Spleen (tissue), 11 donors: ENCODE results near the gene HSPA4L. TPM values are rescaled to one million over a fixed set of nuclear protein-coding genes. Genes with fewer than 3 reads are reported as not detected.

Experiments
- DNase-seq: peaks from one replicate; pipeline ENCODE4 v3.0.0-alpha.2; 2020
- H3K27ac ChIP-seq, 8 donors: fragments of 200-600 bp; sonication (generic) in 7 of 8; 1 replicate in 4 of 8; 2 replicates in 4 of 8; pipeline versions ENCODE4 v1.5.0 to v1.8.0; 2016 to 2021; ENCODE audit warnings: inconsistent platforms in 4 of 8, mild to moderate bottlenecking in 4 of 8, moderate library complexity in 1 of 8
- H3K27me3 ChIP-seq, 7 donors: fragments of 200-600 bp; sonication (generic) in 6 of 7; replicated peaks in 1 of 7; 1 replicate in 4 of 7; 2 replicates in 3 of 7; pipeline versions ENCODE4 v1.5.0 to v1.8.0; 2016 to 2021; ENCODE audit warnings: inconsistent platforms in 3 of 7, mild to moderate bottlenecking in 1 of 7
- H3K36me3 ChIP-seq, 6 donors: fragments of 200-600 bp; sonication (generic) in 5 of 6; 1 replicate in 4 of 6; 2 replicates in 2 of 6; pipeline versions ENCODE4 v1.5.0 to v1.8.0; 2016 to 2021; ENCODE audit warnings: inconsistent platforms in 2 of 6
- H3K4me1 ChIP-seq, 6 donors: fragments of 200-600 bp; sonication (generic) in 5 of 6; 1 replicate in 3 of 6; 2 replicates in 3 of 6; pipeline versions ENCODE4 v1.5.0 to v1.8.0; 2016 to 2021; ENCODE audit warnings: inconsistent platforms in 3 of 6
- H3K4me3 ChIP-seq, 8 donors: fragments of 200-600 bp; sonication (generic) in 7 of 8; 1 replicate in 4 of 8; 2 replicates in 4 of 8; pipeline versions ENCODE4 v1.5.0 to v1.8.0; 2016 to 2021; ENCODE audit warnings: inconsistent platforms in 4 of 8, mild to moderate bottlenecking in 4 of 8, moderate library complexity in 2 of 8
- H3K9me3 ChIP-seq, 8 donors: fragments of 200-600 bp; sonication (generic) in 7 of 8; 1 replicate in 4 of 8; 2 replicates in 4 of 8; pipeline versions ENCODE4 v1.5.0 to v1.8.0; 2016 to 2021; ENCODE audit warnings: inconsistent platforms in 4 of 8
- POLR2A ChIP-seq, 3 donors: fragments of 450-650 bp; IDR thresholded peaks; one replicate each; pipeline ENCODE4 v1.5.1; 2017; ENCODE audit warnings: antibody characterized with exemption in 3 of 3, mild to moderate bottlenecking in 1 of 3
- POLR2AphosphoS5 ChIP-seq, 3 donors: sonication (generic); formaldehyde crosslinking; IDR thresholded peaks; one replicate each; pipeline ENCODE4 v1.5.1; 2017; ENCODE audit warnings: antibody characterized with exemption in 3 of 3
- WGBS, 5 donors: extraction: QIAGEN DNeasy Blood & Tissue Kit in 3 of 5; methylation state at CpG; one replicate each; pipeline versions ENCODE4 v1.1.5 to v1.1.7; 2013 to 2018; 5-methylcytosine and 5-hydroxymethylcytosine counted together
- intact Hi-C: fragments of 100-400 bp; cut with DNase I; formaldehyde crosslinking; loops from one replicate; pipeline ENCODE4 v1.15.0; 2023; ENCODE audit warnings: low total_unique reads
- polyA plus RNA-seq, 3 donors: library from polyadenylated mRNA; stranded (reverse); fragments of 200-250 nt; gene quantifications; one replicate each; pipeline ENCODE4 v1.2.1, GENCODE V29; 2013
- total RNA-seq, 7 donors: library from RNA; depleted of rRNA in 3 of 7; stranded (reverse); fragments of >200 nt in 3 of 7; fragmentation: NEBNext Ultra II Directional in 4 of 7; extraction: Animal tissue kit (Norgen Biotek cat#: 25700) in 4 of 7; gene quantifications; one replicate each; pipeline versions ENCODE4 v1.1.0 to v1.2.1, GENCODE V29; 2016 to 2021
- TF ChIP-seq, protein P1 (sequence below), 11 experiments: fragments of 200-600 bp in 7 of 11; fragments of 450-650 bp in 4 of 11; sonication (generic) in 4 of 11; IDR thresholded peaks in 8 of 11; conservative IDR thresholded peaks in 3 of 11; 1 replicate in 7 of 11; 2 replicates in 4 of 11; pipeline versions ENCODE4 v1.4.0 to v1.8.0; 2016 to 2021; ENCODE audit warnings: antibody characterized with exemption in 11 of 11, inconsistent platforms in 4 of 11, mild to moderate bottlenecking in 1 of 11
- donor health status: healthy with polysubstance abuse.
- donor health status: DM: no; HTN: no; CAD: no; lungs with moderate emphysema.
- donor health status: DM: no; HTN: no; CAD: no.
- donor health status: Bipolar disorder and iron deficiency.
- donor health status: healthy.
- donor health status: DM: no; HTN: no; CAD: no.
- donor health status: DM: yes; HTN: yes; CAD: no.

HSPA4L gene
- total and polyA plus RNA-seq, 10 donors, result 0.13 to 4.1 (median 2.5) TPM

DNA sequence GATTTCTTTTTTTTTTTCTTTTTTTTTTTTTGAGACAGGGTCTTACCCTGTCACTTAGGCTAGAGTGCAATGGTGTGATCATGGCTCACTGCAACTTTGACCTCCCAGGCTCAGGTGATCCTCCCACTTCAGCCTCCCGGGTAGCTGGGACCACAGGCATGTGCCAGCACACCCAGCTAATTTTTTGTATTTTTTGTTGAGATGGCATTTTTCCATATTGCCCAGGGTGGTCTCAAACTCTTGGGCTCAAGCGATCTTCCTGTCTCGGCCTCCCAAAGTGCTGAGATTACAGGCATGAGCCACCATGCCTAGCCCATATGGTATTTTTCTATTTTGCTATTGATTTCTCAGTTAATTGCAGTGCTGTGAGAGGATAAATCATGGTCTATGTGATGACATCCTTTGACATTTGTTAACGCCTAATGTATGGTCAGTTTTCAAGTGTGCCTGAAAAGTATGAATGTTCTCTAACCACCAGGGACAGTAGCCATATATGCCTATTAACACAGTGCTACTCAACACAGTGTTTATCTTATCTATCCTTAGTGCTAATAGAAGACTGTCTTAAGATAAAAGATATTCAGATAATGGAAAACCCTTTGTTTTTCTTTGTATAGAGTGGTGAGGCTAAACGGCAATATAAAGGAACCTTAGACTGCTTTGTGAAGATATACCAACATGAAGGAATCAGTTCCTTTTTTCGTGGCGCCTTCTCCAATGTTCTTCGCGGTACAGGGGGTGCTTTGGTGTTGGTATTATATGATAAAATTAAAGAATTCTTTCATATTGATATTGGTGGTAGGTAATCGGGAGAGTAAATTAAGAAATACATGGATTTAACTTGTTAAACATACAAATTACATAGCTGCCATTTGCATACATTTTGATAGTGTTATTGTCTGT is 9.1 kb upstream of the HSPA4L start:
- WGBS, 5 donors, result 88 to 93% (median 91%) methylated on average over 10 of the region's 10 CpGs
- no peaks in the 10 kb centered on the region for H3K36me3 ChIP-seq
- H3K4me1 ChIP-seq, result no peaks in the 10 kb centered on the region
- intact Hi-C loops, result no loop called here
- H3K27ac ChIP-seq, result no peak overlapping the region
- DNase-seq, result no peak
- no peaks in the 10 kb centered on the region for H3K9me3 ChIP-seq
- peaks cover 0 to 28% (median 0%) of the 10 kb centered on the region in 7 donors for H3K27me3 ChIP-seq
- H3K4me3 ChIP-seq, result no peak overlapping the region
- TF ChIP-seq POLR2A (IDR thresholded peaks at IDR 0.05) (no peak), POLR2AphosphoS5 (IDR thresholded peaks at IDR 0.05) (no peak)
- TF ChIP-seq, protein P1, sequence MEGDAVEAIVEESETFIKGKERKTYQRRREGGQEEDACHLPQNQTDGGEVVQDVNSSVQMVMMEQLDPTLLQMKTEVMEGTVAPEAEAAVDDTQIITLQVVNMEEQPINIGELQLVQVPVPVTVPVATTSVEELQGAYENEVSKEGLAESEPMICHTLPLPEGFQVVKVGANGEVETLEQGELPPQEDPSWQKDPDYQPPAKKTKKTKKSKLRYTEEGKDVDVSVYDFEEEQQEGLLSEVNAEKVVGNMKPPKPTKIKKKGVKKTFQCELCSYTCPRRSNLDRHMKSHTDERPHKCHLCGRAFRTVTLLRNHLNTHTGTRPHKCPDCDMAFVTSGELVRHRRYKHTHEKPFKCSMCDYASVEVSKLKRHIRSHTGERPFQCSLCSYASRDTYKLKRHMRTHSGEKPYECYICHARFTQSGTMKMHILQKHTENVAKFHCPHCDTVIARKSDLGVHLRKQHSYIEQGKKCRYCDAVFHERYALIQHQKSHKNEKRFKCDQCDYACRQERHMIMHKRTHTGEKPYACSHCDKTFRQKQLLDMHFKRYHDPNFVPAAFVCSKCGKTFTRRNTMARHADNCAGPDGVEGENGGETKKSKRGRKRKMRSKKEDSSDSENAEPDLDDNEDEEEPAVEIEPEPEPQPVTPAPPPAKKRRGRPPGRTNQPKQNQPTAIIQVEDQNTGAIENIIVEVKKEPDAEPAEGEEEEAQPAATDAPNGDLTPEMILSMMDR (IDR thresholded peaks at IDR 0.05 in 8 of 11, conservative IDR thresholded peaks at IDR 0.05 in 3 of 11), result no peak

DNA sequence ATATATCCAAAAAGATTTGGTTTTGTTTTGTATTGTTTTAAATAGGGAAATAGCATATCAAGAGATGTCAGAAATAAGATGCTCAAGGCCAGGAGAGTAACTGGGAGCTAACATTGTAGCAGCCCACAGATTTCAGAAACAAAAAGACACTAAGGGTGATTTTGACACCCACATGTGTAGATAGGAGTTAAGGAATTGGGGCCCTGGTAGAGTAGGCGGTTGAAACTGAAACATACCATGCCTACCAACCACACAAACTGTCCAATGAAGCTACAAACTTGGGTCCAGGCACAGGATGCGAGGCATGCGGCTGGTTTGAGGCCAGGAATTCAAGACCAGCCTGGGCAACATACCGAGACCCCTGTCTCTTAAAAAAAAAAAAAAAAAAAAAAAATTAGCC is 6.3 kb upstream of the HSPA4L start:
- DNase-seq, result no peak
- Histone ChIP-seq H3K9me3 (no peaks in the 10 kb centered on the region), H3K4me3 (no peak overlapping the region), H3K27me3 (peaks cover 0 to 56% (median 3%) of the 10 kb centered on the region in 7 donors), H3K4me1 (peaks cover 0 to 1% (median 0%) of the 10 kb centered on the region in 6 donors), H3K27ac (no peak overlapping the region), H3K36me3 (no peaks in the 10 kb centered on the region)
- intact Hi-C loops, result no loop called here
- 84 to 98% (median 95%) methylated on average over 4 of the region's 4 CpGs for WGBS, 5 donors
- TF ChIP-seq POLR2AphosphoS5 (IDR thresholded peaks at IDR 0.05), result no peak

- H3K27me3 ChIP-seq, result peaks cover 0 to 64% (median 11%) of the 10 kb centered on the region in 7 donors
- intact Hi-C loops, result no loop called here
- no peaks in the 10 kb centered on the region for H3K36me3 ChIP-seq
- no peak for DNase-seq
- TF ChIP-seq POLR2A (IDR thresholded peaks at IDR 0.05), result no peak
- no peak for TF ChIP-seq POLR2AphosphoS5 (IDR thresholded peaks at IDR 0.05)
- TF ChIP-seq, protein P1 (IDR thresholded peaks at IDR 0.05 in 8 of 11, conservative IDR thresholded peaks at IDR 0.05 in 3 of 11), result no peak
- WGBS, 5 donors, result 87 to 92% (median 88%) methylated on average over 2 of the region's 2 CpGs
- no peak overlapping the region for H3K4me3 ChIP-seq
- H3K27ac ChIP-seq, result no peak overlapping the region
- H3K9me3 ChIP-seq, result no peaks in the 10 kb centered on the region
- peaks cover 4 to 9% (median 5%) of the 10 kb centered on the region in 6 donors for H3K4me1 ChIP-seq
These were observed 5.5 kb upstream of the HSPA4L start for GRCh38 chr4:127776620-127777019.

DNA sequence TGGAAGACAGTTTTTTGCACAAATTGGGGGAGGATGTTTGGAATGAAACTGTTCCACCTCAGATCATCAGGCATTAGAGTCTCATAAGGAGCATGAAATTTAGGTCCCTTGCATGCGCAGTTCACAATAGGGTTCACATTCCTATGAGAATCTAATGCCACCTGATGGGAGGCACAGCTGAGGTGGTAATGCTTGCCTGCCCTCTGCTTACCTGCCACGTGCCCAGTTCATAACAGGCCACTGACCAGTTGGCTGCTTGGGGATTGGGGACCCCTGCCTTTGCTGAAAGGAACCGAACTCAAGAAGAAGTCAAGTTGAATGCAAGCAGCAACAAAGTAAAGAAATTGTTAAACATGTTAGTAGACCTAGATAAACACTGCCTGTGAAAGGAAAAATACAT is 4.6 kb upstream of the HSPA4L start:
- TF ChIP-seq POLR2AphosphoS5 (IDR thresholded peaks at IDR 0.05), result no peak
- TF ChIP-seq POLR2A (IDR thresholded peaks at IDR 0.05), result no peak
- TF ChIP-seq, protein P1 (IDR thresholded peaks at IDR 0.05 in 8 of 11, conservative IDR thresholded peaks at IDR 0.05 in 3 of 11), result no peak
- Histone ChIP-seq H3K27me3 (peaks cover 0 to 73% (median 15%) of the 10 kb centered on the region in 7 donors), H3K4me1 (peaks cover 4 to 18% (median 13%) of the 10 kb centered on the region in 6 donors), H3K27ac (no peak overlapping the region), H3K36me3 (no peaks in the 10 kb centered on the region), H3K9me3 (no peaks in the 10 kb centered on the region), H3K4me3 (no peak overlapping the region)
- 79 to 88% (median 82%) methylated on average over 3 of the region's 3 CpGs for WGBS, 5 donors
- intact Hi-C loops, result no loop called here
- no peak for DNase-seq
